HG03439 (cell line): ENCODE measurements around the gene CDH4.

Experiments used
- ATAC-seq: cut with Tn5 transposase; IDR thresholded peaks from one replicate; pipeline ENCODE4 v1.9.1; 2021; ENCODE audit warnings: mild to moderate bottlenecking, moderate library complexity; ENCODE audit not compliant: unreplicated experiment

Gene CDH4

DNA sequence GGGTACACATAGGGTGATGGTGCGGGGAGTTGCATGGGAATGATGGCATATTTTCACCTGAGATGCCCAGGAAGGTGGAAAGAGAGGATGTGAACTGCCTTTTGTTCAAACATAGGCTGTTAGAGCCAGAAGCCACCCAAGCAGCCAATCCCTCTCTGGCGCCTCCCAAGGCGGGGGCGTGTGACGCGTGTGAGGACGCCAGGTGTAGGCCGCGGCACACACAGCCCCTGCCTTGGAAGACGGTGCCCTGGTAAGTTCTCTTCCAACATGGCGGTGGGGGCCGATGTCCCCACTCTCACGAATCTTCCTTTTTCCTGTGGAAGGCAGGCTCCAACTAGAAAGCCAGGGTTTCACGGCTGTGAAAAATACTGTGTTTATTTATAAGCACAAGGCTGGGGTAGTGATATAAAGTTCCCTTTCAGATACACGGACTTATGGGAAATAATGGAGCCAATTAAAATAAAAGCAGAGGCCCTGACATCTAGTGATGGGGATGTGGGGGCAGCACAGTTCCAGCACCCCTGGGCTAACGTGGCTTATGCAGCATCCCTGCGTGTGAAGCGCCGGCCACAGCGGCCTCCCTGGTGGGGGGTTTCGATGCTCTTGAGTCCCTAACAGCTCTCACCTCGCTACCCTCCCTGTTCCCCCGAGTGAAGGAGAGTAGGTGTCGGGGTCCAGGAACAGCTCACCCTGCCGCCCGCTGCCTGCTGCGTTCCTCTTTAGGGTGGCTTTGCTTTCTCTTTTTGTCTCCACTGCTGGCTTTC, 28.3 kb downstream of the CDH4 start:
- no peak for ATAC-seq

DNA sequence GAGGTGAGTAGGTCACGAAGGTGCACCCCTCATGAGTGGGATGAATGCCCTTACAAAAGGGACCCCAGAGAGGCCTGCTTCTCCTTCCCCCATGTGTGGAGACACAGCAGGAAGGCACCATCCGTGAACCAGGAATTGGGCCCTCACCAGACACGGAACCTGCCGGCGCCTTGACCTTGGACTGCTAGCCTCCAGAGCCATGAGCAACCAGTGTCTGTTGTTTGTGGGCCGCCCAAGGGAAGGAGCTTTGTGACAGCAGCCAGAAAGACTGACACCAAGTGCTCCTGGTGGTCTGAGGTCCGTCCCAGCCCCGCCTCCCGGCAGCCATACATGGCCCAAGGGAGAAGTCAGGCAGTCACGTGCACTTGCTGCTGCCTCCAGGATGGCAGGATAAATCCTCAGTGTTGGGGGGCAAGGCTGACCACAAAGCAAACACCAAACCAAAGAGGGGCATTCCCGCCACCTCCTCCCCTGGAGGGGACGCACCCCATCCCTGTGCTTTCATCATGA, 29.3 kb downstream of the CDH4 start:
- no peak for ATAC-seq

DNA sequence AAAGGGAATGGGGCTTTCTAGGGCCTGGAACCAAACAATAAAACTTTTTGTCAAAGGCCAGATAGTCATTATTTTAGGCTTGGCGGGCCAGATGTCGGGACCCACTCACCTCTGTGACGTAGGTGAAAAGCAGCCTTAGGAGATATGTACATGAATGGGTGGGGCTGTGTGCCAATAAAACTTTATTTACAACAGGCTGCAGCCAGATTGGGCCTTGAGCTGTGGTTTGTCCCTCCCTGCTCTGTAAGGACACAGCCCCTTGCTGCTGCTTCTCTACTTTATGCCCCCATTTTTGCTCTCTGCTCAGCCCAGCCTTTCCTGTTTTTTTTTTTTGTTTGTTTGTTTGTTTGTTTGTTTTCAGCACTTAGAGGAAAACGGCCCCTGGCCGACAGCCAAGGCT, 32.7 kb downstream of the CDH4 start:
- no peak for ATAC-seq

DNA sequence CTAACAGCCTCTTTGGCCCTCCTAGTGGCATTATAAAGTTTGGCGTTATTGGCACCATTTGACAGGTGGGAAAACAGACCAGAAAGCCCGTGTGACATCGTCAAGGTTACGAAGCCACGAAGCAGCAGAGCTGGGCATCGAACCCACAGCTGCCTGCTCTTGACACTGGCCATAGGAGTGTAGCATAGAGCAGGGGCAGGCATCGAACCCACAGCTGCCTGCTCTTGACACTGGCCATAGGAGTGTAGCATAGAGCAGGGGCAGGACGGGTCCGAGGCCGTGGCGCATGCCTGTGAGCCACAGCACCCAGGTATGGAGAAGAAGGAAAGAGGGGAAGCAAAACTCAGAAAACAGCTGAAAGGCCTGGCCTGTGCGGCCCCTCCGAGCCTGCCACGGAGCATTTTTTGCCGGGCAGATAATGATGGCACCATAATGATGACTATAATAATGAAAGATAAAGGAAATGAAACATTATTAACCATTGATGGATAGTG, 33.1 kb downstream of the CDH4 start:
- ATAC-seq, result no peak

DNA sequence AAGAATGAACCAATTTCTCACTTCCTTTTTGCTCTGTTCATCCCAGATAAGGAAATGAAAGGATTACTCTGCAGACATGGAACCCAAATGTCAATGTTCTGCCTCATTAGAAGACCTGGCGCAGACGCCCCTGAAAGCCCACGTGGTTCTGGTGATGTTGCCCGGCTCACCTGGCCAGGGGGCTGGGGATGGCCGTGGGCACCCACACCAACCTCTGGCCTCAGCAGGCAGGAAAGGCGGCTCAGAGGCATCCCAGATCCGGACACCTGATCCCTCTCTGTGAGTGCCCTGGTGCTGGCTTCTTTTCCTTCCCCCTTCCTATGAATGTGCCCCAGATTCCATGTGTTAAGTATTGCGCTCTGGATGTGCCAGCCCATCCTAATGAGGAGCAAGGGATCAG, 33.6 kb downstream of the CDH4 start:
- no peak for ATAC-seq

DNA sequence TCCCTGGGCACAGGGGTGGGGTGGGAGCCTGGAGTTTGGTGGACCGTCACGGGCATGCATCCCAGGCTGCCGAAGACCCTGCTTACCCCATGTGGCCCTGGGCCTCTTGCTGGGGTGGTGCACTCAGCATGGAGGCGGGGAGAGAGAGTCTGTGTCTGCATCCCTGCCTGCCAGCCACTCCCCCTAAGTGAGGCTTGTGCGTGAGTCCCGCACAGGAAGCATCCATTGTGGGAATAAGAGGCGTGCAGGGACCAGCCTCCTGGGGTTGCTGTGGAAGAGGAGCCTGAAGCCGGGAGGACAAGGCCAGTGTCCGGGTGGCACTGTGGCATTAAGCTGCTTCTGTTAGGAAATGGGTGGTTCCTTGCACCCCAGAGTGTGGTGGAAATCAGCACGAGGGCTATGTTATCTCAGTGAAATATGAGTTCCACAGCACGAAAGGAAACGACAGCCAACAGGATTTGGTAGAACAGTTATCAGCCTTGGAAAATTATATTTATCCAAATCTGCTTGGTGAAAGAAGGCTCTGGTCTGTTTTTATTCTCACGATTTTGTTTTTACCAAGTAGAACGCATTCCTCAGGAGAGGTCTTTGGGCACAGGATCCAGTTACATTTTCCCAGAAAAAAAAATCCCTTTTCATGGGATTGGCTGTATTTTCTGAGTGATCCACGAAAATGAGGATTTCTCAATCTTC, 35.7 kb downstream of the CDH4 start:
- ATAC-seq, result no peak

DNA sequence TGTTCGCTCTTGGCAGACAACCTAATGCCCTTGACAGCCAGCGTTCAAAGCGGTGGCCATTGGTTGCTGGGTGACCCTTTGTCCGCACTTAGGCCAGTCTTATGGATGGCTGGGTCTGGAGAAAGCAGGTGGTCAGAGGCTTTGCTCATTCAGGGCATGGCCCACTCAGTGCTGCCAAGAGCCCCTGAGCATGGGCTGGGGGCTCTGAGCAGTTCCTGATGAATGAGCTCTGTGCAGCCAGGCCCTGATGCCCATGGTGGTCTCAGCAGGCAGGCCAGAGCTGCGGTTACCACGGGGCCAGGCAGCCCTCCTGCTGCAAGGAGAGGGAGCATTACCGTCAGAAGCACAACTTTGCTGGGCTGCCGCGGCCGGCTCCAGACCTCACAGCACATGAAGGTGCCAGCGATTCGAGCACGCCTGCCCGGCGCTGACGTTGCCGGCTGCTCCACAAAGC, 36.3 kb downstream of the CDH4 start:
- ATAC-seq, result no peak

DNA sequence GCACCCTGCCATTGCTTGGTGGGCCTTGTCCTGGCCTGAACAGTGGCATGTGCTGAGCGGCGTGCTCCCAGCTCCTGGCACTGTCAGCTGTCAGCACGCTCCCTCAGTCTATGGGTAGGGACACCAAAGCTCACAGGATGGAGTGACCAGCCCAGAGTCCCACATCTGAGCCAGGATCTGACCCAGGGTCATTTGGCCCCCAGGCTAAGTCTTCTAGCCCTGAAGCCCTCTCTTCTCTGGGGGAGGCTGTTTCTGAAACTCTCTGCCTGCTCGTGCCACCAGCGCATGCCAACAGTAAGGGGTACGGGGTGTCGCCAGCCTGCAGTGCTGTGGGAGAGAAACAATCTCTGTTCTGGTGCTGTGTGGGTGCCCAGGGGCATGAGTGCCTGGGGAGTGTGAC, 37.1 kb downstream of the CDH4 start:
- no peak for ATAC-seq

DNA sequence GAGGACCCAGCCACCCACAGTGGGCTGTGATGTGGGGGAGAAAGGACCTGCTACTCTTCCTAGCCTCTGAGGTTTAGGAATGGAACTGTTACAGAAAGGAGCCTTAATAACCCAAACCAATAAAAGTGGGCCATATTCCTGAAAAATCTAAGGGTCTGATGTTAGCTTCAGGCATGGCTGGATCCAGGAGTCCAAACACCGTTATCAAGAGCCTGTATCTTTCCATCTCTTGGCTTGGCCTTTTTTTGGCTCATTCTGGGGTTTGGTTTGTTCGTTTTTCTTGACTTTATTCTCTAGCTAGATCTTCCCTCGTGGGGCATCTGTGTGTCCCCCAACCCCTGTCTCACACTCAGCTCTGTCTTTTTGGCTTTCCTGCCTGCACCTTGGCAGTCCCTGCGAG, 38.7 kb downstream of the CDH4 start:
- no peak for ATAC-seq

DNA sequence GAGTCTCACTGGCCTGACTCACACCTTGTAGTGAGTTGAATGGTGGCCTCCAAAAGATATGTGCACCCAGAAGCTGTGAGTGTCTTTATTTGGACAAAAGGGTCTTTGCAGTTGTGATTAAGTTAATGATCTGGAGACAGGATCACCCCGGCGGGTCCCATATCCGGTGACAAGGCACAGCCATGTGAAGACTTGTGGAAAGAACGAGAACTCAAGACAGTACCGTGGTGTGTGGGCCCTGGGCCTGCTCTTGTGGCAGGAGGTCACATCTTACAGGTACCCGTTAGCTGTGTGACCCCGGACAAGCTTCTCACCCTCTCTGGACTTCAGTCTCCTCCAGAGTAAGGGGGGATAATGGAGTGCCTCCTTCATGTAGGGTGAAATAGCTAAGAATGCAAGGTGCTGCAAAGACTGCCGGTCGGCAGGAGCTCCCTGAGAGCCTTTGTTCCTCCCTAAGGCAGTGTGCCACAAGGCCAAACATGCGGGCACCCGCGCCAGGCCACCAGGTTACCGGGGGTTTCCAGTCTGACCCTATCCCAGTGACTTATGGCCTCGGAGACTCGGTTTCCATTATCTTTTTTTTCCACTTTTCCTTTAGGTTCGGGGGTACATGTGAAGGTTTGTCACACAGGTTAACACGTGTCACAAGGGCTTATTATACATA, 39.2 kb downstream of the CDH4 start:
- ATAC-seq, result no peak

DNA sequence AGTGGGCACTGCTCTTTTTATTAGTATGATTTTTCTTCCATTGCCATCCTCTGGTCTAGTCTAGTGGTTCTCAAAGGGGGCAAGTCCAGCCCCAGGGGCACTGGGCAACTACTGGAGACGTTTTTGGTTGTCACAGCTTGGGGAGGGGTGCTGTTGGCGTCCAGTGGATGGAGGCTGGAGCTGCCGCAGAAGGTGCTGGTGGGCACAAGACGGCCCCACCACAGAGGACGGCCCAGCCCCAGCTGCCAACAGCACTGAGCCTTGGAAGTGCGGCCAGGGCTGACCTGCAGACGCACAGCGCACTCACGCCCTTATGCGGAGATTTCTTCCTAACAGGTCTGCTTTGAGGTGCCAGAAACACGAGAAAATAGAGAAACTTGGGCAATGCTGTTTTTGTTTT, 40.3 kb downstream of the CDH4 start:
- no peak for ATAC-seq

DNA sequence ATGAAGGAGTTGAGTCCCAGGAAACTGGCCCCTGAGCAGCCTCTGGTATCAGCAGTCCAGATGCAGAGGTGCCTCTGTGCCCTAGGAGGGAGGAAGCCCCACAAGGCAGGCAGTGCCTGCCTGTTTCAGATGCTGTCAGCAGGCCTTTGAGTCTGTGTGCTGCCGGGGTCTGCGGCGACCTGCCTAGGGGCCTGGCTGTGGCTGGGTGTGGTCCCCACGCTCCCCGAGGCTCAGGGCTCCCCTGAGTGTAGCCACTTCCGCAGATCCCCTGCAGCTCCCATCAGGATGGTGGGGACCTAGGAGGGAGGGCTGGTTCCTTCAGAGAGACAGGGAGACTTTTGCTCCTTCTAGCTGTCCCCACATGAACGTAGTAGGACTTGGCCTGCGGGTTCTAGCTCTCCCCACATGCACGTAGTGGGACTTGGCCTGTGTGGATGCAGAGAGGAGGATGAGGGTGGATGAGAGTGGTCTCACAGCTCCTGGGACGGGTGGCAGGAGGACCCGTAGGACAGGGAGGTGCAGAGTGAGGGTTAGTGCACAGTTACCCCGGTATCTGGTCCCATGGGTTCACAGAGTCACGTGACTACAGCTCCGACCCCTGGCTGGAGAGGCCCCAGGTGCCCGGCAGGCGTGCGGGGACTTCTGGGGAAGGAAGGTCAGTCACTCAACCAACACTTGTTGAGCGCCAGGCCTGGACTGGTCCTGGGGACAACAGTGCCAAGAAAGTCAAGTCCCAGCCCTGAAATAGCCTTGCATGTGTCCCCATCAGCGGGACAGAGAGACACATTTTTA, 41.0 kb downstream of the CDH4 start:
- ATAC-seq, result no peak

DNA sequence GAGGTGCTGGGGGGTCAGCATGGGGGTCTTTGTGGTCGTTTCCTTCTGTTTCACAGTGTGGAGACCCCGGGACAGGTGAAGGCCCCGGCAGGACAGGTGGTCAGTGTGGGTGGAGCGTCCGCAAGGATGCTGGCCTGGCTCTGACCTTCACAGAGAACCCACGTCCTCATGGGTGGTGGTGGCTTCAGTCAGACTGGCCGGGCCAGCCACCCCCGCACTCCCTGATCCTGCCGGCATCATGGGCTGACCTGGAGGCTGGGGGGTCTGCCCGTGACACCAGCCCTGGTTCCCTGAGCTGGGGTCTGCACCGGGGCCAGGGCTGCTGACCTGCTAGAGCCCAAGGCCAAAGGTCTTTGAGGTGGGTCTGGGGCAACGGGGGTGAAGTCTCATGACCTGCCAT, 41.9 kb downstream of the CDH4 start:
- no peak for ATAC-seq

DNA sequence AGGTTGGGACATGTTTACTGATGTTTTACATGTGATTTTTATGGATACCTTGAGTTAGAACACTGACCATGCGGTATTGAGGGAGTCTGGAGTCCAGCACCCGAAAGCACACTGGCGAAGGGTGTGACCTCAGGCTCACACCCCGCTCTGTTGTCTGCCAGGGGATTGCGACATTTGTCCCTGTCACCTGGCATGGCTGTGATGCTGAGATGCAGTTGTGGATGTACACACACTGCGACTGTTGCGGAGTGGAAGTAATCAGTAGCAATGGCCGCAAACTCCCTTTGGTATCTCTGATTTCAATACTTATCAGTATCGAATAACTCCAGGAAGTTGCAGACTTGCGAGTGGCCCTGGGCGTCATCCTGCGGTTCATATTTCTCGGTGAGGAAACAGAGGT, 43.2 kb downstream of the CDH4 start:
- ATAC-seq, result no peak

DNA sequence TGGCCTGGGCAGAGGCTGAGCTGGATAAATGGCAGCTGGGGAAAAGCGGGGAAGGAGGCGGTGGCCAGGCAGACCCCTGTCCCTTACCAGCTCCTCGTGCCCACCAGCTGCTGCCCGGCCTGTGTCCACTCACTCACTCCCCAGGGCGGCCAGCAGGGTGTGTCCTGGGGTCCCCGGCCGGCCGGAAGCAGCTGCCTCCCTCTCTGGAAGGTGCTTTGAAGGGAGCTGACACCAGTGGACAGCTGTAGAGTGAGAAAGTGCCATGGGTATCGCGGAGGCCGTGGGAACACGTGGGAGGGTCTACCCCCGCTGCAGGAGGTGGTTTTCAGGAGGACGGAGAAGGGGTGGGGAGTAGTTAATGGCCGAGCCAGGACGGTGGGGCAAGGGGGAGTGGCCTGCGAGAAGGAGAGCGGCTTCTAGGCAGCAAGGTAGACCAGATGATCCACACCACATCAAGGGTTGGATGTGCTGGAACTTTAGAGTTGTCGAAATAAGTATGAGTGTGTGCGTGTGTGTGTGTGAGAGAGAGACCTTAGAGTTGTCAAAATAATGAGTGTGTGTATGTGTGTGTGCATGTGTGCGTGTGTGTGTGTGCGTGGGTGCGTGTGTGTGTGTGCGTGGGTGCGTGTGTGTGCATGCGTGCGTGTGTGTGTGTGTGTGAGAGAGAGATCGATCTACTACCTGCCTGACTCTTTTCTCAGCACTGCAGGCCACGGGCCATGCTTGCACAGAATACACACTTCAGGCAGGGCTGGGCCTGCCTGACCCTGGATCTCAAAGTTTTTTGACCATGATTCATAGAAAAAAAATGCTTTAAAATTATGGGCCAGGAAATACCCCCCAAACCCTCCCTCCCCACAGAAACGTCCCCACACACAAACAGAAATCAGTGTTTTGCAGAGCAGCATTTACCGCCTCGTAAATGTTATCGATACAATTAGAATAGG, 43.9 kb downstream of the CDH4 start:
- ATAC-seq, result no peak

DNA sequence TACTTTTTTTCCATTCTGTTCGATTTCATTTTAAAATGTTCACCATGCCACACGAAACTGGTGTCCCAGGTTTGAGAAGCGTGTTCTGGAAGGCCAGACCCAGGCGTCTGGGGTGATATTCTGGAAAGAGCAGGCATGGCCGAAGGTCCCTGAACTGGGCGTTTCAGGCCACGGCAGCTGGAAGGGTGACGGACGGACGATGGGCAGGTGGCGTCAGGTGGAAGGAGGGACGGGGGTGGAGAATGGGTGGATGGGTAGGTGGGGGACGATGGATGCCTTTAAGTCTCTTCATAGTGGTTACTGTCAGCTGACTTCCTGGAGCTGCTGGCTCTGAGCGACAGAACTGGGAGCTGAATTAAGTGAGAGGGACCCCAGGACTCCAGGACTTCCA, 44.6 kb downstream of the CDH4 start:
- no peak for ATAC-seq

DNA sequence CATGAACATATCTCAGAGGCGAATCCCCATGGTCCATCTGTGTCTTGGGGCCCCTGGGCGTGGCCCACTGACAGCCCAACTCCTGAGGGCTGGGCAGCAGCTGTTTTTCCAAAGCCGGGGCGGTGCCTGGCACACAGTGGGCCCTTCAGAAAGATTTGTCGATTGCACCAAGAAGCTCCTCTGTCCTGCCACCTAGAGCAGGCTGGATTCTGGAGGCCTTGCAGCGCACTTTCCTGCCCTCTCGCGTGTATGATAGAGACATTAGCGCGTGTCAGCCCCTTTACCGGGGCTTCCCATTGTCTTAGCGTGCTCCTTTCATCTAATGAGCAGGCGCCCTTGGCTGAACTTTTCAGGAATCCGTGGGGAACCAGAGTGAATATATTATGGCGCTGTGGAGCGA, 45.4 kb downstream of the CDH4 start:
- no peak for ATAC-seq

DNA sequence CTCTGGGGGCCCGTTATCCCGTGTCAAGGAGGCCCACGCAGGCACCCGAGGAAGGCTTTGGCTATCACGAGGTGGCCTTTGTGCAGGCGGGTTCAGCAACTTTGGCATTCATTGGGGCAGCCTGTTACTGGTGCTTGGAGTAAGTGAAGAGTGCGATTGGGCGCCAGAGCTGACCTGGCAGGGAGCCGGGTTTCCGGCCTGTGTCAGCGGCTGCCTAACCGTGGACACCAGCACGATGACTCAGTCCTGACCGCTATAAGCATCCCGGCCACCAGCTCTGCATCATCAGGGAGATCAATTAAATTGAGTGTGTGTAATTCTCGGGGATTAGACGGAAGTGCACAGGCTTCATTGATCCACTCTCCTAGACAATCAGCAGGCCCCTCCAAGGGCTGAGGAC, 45.9 kb downstream of the CDH4 start:
- ATAC-seq, result no peak

DNA sequence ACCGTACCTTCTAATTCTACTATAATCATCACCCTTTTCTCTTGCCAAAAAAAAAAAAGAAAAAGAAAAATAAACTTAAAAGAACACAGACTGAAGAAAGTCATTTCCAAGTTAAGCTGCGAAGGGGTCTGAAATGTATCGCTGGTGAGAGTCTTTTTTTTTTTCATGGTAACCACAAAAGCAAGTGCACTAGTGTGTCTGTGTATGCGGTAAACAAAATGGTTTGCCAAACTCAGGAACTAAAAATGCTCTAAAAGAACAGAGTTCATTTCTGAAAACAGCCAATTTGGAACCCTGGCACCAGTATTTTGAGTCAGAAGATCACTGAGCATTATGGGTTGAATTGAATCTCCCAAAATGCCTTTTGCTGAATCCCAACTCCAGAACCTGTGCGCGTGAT, 46.6 kb downstream of the CDH4 start:
- no peak for ATAC-seq

DNA sequence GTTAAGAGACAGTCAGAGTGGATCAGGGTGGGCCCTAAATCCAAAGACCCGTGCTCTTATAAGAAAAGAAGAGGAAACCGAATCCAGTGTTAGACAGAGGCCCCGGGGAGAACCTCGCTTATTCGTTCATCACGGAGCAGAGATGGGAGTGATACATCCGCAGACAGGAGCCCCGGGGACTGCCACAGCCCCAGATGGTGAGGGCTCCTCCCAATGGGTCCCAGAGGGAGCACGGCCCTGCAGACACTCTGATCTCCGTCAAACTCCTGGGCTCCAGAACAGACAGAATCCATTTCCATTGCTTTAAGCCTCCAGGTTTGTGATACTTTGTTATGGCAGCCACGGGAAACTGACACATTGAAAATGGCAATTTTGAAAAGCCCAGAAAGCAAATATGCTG, 47.0 kb downstream of the CDH4 start:
- ATAC-seq, result no peak
